ENCODE data around the gene IL17B. TPM values are rescaled to one million over a fixed set of nuclear protein-coding genes. Genes with fewer than 3 reads are reported as not detected.

IL17B gene
- total RNA-seq, 1 experiment from 2014 or later, result not detected

DNA sequence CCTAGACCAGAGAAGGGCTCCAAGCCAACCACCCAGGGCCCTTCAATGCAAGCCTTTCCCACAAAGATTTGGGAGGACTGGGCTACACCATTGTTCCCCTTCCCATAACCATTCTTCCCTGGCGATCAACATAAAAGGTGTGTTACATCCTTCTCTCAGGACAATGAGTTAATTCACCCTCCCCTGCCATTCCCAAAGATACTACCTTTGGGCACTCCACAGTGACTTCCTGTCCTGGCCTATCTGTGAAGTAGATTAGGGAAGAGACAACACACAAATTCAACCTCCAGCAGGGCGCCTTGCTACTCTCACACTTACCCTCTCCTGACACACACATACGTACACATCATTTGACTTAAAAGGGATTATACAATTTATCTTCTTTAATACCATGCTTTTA, 23.2 kb upstream of the IL17B start:
- Histone ChIP-seq H3K4me2 (ENCODE audit: insufficient read depth, insufficient read length, low read length) (no peak overlapping the region), H4K91ac (ENCODE audit: insufficient read length, low read depth, low read length) (no peak overlapping the region), H3K56ac (ENCODE audit: insufficient read length, low read depth, low read length) (no peak overlapping the region), H3K9me3 (ENCODE audit: control insufficient read depth, low read depth, low read length) (no peaks in the 10 kb centered on the region), H3K23me2 (ENCODE audit: insufficient read length, low read depth, low read length, poor library complexity, severe bottlenecking) (no peaks in the 10 kb centered on the region), H2BK15ac (ENCODE audit: low read depth, low read length) (no peak overlapping the region), H3T11ph (ENCODE audit: low read length) (no peak overlapping the region), H2AK5ac (ENCODE audit: insufficient read length, low read length) (no peak overlapping the region), H2BK20ac (ENCODE audit: low read depth, low read length, poor library complexity, severe bottlenecking) (no peak overlapping the region), H2BK5ac (ENCODE audit: insufficient read length, low read length) (no peak overlapping the region), H3K4me1 (ENCODE audit: insufficient read depth, low read length) (no peaks in the 10 kb centered on the region; the same call in 1 of the 2 replicates), H3K4ac (ENCODE audit: low read depth, low read length) (no peak overlapping the region), H3K27ac (ENCODE audit: insufficient read length, low read depth, low read length) (no peak overlapping the region), H3K18ac (ENCODE audit: insufficient read length, low read depth, low read length) (no peak overlapping the region), H4K5ac (ENCODE audit: insufficient read length, low read depth, low read length) (no peak overlapping the region), H3K23ac (ENCODE audit: insufficient read length, low read depth, low read length) (no peak overlapping the region), H3K27me3 (ENCODE audit: insufficient read depth, low read length) (no peaks in the 10 kb centered on the region), H3K14ac (ENCODE audit: insufficient read depth, low read length) (no peak overlapping the region), H2AFZ (ENCODE audit: low read length) (no peak overlapping the region), H3K79me2 (ENCODE audit: insufficient read depth, low read length) (no peaks in the 10 kb centered on the region), H4K8ac (replicated peaks; ENCODE audit: insufficient read length, low read depth, low read length) (no peak overlapping the region), H4K20me1 (ENCODE audit: control insufficient read depth, insufficient read depth, insufficient read length) (no peaks in the 10 kb centered on the region), H3K9ac (ENCODE audit: extremely low read depth, insufficient read length, low read length) (no peak overlapping the region), H2BK12ac (ENCODE audit: insufficient read length, low read depth, low read length) (no peak overlapping the region), H2BK120ac (ENCODE audit: low read depth, low read length, poor library complexity, severe bottlenecking) (no peak overlapping the region), H3K79me1 (ENCODE audit: insufficient read depth, low read depth, low read length, poor library complexity, severe bottlenecking) (no peaks in the 10 kb centered on the region)
- H3K27me3 Mint-ChIP-seq (ENCODE audit: low read depth), result no peaks in the 10 kb centered on the region
- H3K27ac Mint-ChIP-seq, result peak overlapping the region in 1 of 3 experiments; percentile 86; a peak in 4 of 7 replicates
- no peaks in the 10 kb centered on the region for H3K9me3 Mint-ChIP-seq
- DNase-seq, result no peak
- no CpG with 5 or more reads among the region's 3 CpGs for WGBS (ENCODE audit: extremely low coverage, insufficient read length, low lambda C conversion rate)
- no peaks in the 10 kb centered on the region for H3K36me3 Mint-ChIP-seq (ENCODE audit: insufficient read depth in 1 of 3, low read depth in 3 of 3)
- no peak overlapping the region for H3K4me3 Mint-ChIP-seq
- H3K4me1 Mint-ChIP-seq, result peaks cover 27 to 47% of the 10 kb centered on the region in 2 experiments
- TF ChIP-seq, protein P1, sequence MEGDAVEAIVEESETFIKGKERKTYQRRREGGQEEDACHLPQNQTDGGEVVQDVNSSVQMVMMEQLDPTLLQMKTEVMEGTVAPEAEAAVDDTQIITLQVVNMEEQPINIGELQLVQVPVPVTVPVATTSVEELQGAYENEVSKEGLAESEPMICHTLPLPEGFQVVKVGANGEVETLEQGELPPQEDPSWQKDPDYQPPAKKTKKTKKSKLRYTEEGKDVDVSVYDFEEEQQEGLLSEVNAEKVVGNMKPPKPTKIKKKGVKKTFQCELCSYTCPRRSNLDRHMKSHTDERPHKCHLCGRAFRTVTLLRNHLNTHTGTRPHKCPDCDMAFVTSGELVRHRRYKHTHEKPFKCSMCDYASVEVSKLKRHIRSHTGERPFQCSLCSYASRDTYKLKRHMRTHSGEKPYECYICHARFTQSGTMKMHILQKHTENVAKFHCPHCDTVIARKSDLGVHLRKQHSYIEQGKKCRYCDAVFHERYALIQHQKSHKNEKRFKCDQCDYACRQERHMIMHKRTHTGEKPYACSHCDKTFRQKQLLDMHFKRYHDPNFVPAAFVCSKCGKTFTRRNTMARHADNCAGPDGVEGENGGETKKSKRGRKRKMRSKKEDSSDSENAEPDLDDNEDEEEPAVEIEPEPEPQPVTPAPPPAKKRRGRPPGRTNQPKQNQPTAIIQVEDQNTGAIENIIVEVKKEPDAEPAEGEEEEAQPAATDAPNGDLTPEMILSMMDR (conservative IDR thresholded peaks at IDR 0.05), result no peak

Data from H9 (cell line).